Adipocyte (in vitro differentiated cells): ENCODE data around the gene CFAP20DC.

Experiments
- DNase-seq: peaks from one replicate; pipeline ENCODE4 v3.0.0-alpha.2; 2015; ENCODE audit warnings: low read depth
- H3K27me3 ChIP-seq: replicated peaks from 2 replicates; pipeline ENCODE4 v1.7.0; 2013; ENCODE audit warnings: mild to moderate bottlenecking, low read length, moderate library complexity; ENCODE audit not compliant: control insufficient read depth, insufficient read depth
- H3K36me3 ChIP-seq: 2 replicates; pipeline ENCODE4 v1.7.0; 2013; ENCODE audit warnings: low read length, mild to moderate bottlenecking, moderate library complexity; ENCODE audit not compliant: control insufficient read depth, insufficient read depth, severe bottlenecking
- H3K4me1 ChIP-seq: 2 replicates; pipeline ENCODE4 v1.7.0; 2013; ENCODE audit warnings: mild to moderate bottlenecking, low read length, moderate library complexity; ENCODE audit not compliant: control insufficient read depth, insufficient read depth
- H3K4me3 ChIP-seq: 2 replicates; pipeline ENCODE4 v1.7.0; 2013; ENCODE audit warnings: mild to moderate bottlenecking, low read length, moderate library complexity
- H3K9ac ChIP-seq: 2 replicates; pipeline ENCODE4 v1.7.0; 2013; ENCODE audit warnings: mild to moderate bottlenecking, low read length, moderate library complexity
- H3K9me3 ChIP-seq: 2 replicates; pipeline ENCODE4 v1.7.0; 2013; ENCODE audit warnings: mild to moderate bottlenecking, low read length, moderate library complexity; ENCODE audit not compliant: control insufficient read depth

CFAP20DC gene

DNA sequence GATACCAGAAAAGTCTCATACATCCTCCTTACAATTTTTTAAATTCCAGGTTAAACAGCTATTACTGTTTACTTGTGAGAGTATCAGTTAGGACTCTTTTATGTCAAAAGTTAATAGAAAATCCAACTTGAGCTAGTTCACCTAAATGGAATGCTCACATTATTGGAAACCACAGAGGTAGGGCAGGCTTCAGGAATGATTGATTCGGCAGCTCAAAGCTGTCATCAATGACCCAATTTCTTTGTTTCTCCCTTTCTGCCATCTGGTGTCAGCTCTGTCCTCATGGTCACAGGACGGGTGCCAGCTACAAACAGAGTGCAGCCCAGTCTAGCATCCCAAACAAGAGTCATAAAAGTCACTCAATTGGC lies 32.2 kb downstream of the CFAP20DC start:
- Histone ChIP-seq H3K9me3 (no peaks in the 10 kb centered on the region), H3K36me3 (no peaks in the 10 kb centered on the region), H3K9ac (no peak overlapping the region), H3K4me1 (peaks cover 10% of the 10 kb centered on the region), H3K4me3 (peak overlapping the region; percentile 21), H3K27me3 (no peaks in the 10 kb centered on the region)
- no peak for DNase-seq

- Histone ChIP-seq H3K27me3 (no peaks in the 10 kb centered on the region), H3K4me3 (peak overlapping the region; percentile 21), H3K36me3 (no peaks in the 10 kb centered on the region), H3K4me1 (peaks cover 10% of the 10 kb centered on the region), H3K9me3 (no peaks in the 10 kb centered on the region), H3K9ac (no peak overlapping the region)
- no peak for DNase-seq
Observed at GRCh38 chr3:59016930-59017616, 32.8 kb downstream of the CFAP20DC start.

GRCh38 chr3:59013611-59014010 lies 36.2 kb downstream of the CFAP20DC start:
- H3K4me1 ChIP-seq: peaks cover 10% of the 10 kb centered on the region
- no peaks in the 10 kb centered on the region for H3K27me3 ChIP-seq
- no peak for DNase-seq
- no peak overlapping the region for H3K9ac ChIP-seq
- no peak overlapping the region for H3K4me3 ChIP-seq
- H3K9me3 ChIP-seq: no peaks in the 10 kb centered on the region
- no peaks in the 10 kb centered on the region for H3K36me3 ChIP-seq

DNA sequence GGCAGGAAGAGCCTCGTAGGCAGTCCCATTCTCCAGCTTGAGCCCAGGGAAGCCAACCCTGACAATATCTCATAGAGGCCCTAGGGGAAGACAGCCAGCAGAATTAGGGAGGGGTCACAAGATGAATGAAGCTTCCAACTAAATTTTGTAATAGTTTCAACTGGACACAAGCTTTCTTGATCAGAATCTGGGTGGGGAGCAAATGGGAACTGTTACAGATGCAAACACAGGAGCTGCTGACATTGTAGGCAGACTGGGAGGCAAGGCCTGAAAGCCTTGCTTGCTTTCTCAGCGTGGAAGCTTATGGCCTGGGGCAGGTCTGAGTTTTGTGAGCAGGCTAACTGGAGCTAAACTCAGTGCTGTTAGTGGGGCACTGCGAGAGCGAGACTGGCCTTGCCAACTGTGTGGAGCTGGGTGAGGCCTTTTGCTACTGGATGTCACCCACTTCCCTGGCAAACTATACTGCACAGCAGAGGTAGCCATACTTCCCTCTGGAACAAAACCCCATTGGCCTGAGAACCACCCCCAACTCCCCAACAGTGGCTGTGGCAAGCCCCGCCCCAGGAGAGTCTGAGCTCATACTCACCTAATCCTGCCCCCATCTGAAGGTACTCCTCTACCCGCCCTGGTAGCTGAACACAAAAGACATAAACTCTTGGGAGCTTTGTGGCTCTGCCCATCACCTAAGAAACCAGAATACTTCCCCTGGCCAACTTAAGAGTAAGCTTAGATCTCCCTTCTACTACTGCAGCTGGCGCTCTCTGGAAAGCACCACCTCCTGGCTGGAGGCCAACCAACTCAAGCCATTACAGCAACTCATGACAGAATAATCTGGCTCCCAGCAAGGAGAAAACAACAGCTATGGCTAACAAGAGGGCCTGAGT lies 42.9 kb downstream of the CFAP20DC start:
- Histone ChIP-seq H3K36me3 (no peaks in the 10 kb centered on the region), H3K27me3 (no peaks in the 10 kb centered on the region), H3K9me3 (no peaks in the 10 kb centered on the region), H3K4me3 (no peak overlapping the region), H3K9ac (no peak overlapping the region), H3K4me1 (peaks cover 13% of the 10 kb centered on the region)
- no peak for DNase-seq

DNA sequence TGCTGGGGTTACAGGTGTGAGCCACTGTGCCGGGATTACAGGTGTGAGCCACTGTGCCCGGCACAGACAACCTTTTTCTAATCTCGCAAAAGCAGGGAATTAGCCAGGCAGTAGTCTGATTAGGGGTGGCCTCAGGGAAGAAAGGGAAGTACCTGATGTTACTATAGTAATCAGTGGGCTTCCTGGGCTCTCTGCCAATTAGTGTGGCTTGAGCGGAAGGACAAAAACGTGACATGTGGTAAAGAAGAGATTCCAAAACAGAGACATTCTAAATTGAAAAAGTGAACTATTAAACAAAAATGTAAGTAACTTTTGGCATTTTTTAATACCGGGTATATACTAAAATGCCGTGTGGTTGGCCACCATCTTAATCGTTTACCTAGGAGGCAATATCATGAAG lies 48.1 kb downstream of the CFAP20DC start:
- Histone ChIP-seq H3K9me3 (no peaks in the 10 kb centered on the region), H3K4me3 (no peak overlapping the region), H3K9ac (no peak overlapping the region), H3K4me1 (peaks cover 20% of the 10 kb centered on the region), H3K36me3 (no peaks in the 10 kb centered on the region), H3K27me3 (no peaks in the 10 kb centered on the region)
- no peak for DNase-seq

DNA sequence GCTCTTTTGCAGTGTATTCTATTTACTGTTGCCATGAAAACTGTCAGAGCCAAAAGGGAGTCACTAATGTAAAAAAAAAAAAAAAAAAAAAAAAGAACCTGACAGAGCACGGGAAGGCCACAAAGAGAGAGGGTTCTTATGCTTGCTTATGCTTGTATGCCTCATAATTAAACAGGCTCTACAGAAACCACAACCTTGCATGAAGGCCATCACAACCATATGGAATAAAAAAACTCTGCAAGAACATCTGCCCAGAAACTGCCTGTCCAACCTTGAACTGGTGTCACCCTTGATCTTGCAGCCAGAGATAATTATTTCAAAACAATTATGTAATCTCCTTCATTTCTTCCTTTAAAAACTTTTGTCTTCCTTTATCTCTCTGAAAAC lies 50.1 kb downstream of the CFAP20DC start:
- no peak overlapping the region for H3K4me3 ChIP-seq
- H3K4me1 ChIP-seq: peaks cover 18% of the 10 kb centered on the region
- no peaks in the 10 kb centered on the region for H3K9me3 ChIP-seq
- no peaks in the 10 kb centered on the region for H3K36me3 ChIP-seq
- no peak for DNase-seq
- H3K27me3 ChIP-seq: no peaks in the 10 kb centered on the region
- H3K9ac ChIP-seq: no peak overlapping the region

GRCh38 chr3:58999134-58999773 lies 50.6 kb downstream of the CFAP20DC start:
- Histone ChIP-seq H3K4me3 (no peak overlapping the region), H3K36me3 (no peaks in the 10 kb centered on the region), H3K27me3 (no peaks in the 10 kb centered on the region), H3K4me1 (peaks cover 18% of the 10 kb centered on the region), H3K9me3 (no peaks in the 10 kb centered on the region), H3K9ac (peak overlapping the region; percentile 6)
- peak; percentile 5 for DNase-seq

- no peaks in the 10 kb centered on the region for H3K9me3 ChIP-seq
- peaks cover 18% of the 10 kb centered on the region for H3K4me1 ChIP-seq
- no peaks in the 10 kb centered on the region for H3K27me3 ChIP-seq
- no peak overlapping the region for H3K4me3 ChIP-seq
- DNase-seq: peak; percentile 86
- H3K9ac ChIP-seq: peak overlapping the region; percentile 6
- H3K36me3 ChIP-seq: no peaks in the 10 kb centered on the region
Observed at GRCh38 chr3:58998476-58999117, 51.2 kb downstream of the CFAP20DC start.

DNA sequence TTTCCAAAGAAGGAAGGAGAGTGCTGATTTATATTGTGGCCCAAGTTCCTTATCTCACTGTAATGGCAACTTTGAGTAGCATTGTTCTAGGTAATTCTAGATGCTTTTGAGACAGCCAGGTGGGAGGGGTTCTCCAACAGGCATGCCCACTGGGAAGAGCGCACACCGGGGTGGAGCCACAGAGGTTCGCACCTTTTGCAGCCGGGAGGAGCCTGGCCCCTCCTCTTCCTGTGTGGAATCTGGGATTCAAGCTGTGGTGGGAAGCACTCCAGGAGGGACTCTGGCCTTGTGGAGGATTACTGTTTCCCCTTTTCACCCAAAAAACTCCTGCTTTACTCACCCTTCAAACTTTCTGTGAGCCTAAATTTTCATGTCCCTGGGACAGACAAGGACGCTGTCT lies 53.1 kb downstream of the CFAP20DC start:
- no peak overlapping the region for H3K9ac ChIP-seq
- H3K4me1 ChIP-seq: peaks cover 18% of the 10 kb centered on the region
- no peak for DNase-seq
- no peaks in the 10 kb centered on the region for H3K9me3 ChIP-seq
- H3K4me3 ChIP-seq: no peak overlapping the region
- H3K27me3 ChIP-seq: no peaks in the 10 kb centered on the region
- H3K36me3 ChIP-seq: no peaks in the 10 kb centered on the region

DNA sequence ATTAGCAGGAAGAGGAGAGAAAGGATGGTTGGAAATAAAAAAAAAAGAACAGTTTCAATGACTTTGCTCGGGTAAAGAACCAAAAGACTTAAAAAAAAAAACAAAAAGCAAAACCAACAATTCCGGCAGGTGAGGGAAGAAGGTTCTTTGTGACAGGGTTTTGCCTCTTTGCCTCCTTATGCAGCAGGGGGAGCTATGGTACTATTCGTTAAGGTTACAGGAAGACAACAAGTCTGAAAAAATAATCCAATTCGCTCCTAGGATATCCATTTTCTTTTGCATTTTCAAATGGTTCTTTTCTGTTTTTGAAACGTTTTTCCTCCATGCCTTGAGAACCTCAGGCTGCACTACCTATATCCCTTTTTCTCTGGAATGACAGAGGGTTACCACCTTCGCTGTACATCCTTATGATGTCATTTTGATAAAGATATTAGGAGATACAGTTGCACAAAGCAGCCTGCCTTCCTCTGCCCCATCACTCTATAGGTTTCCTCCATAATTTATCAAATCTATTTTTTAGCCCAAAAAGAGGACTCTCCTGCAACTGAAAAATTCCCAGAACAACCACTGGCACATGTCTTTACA lies 55.0 kb downstream of the CFAP20DC start:
- Histone ChIP-seq H3K27me3 (no peaks in the 10 kb centered on the region), H3K9me3 (no peaks in the 10 kb centered on the region), H3K9ac (peak overlapping the region; percentile 66), H3K4me1 (peaks cover 20% of the 10 kb centered on the region), H3K36me3 (no peaks in the 10 kb centered on the region), H3K4me3 (peak overlapping the region; percentile 71)
- peak; percentile 88 for DNase-seq

DNA sequence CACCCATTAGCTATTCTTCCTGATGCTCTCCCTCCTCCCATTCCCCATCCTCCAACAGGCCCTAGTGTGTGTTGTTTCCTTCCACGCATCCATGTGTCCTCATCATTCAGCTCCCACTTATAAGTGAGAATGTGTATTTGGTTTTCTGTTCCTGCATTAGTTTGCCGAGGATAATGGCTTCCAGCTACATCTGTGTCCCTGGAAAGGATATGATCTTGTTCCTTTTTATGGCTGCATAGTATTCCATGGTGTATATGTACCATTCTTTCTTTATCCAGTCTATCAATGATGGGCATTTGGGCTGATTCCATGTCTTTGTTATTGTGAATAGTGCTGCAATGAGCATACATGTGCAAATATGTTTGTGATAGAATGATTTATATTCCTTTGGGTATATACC lies 56.3 kb downstream of the CFAP20DC start:
- Histone ChIP-seq H3K4me1 (peaks cover 19% of the 10 kb centered on the region), H3K9me3 (no peaks in the 10 kb centered on the region), H3K36me3 (no peaks in the 10 kb centered on the region), H3K4me3 (no peak overlapping the region), H3K27me3 (no peaks in the 10 kb centered on the region), H3K9ac (no peak overlapping the region)
- DNase-seq: no peak
